Fibroblast of skin of back (primary cell): Measurements from ENCODE around the gene AP3M1.

Experiments used
- DNase-seq: peaks from one replicate; pipeline ENCODE4 v3.0.0-alpha.2; 2013

Gene AP3M1

DNA sequence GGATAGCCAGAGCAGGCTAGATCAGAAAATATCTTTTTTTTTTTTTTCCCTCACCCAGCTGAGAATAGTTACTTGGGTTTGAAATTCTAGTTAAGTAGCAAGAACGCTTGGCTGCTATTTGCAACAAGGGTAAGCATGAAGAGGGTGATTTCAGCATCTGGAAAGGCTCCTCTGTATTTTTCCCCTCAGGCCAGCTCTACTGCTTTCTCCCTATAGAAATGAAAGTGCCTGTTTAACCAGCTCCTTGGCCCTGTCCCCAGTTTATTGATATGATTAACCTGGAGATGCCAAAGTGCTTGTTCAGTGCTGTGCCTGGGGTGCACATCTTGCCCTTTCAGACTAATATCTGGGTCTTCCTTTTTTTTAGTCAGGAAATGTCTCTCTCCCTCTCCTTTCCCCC lies 37.1 kb downstream of the AP3M1 start:
- DNase-seq = no peak

GRCh38 chr10:74111799-74112198 lies 38.8 kb downstream of the AP3M1 start:
- no peak for DNase-seq

DNA sequence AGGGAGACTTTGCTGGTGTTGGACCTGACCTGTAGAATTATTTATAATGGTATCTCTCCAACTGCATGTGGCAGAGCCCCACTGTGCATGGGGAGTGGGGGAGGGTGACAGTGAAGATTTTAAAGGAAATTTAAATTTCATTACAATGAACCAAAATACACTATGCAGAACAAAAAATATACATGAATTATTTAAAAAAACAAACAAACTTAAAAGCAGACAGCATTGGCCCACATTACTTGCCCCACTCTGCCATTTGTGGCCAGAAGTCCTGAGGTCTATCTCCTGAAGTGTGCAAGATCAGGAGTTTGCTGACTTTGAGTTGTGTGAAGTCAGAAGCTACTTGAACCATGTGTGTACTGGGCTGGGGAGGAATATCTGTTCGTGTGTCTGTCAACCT lies 40.5 kb downstream of the AP3M1 start:
- DNase-seq = no peak

DNA sequence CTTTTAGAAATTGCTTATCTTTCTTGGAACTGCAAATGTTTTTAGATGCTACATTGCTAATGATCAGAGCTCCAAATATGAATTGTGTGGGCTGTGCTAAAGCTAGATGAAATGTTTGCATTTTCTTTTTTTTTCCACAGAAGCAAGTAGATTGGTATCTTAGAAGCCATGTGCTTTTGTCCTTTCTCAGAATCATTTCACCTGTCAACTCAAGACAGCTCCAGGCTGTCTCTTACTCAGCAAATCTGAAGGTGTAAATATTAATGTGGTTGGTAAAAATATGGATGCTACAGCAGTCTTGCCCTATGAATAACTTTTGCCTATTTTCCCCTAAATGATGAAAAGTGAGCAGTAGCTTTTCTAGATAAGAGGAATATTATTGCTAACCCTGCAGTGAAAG lies 41.2 kb downstream of the AP3M1 start:
- no peak for DNase-seq

DNA sequence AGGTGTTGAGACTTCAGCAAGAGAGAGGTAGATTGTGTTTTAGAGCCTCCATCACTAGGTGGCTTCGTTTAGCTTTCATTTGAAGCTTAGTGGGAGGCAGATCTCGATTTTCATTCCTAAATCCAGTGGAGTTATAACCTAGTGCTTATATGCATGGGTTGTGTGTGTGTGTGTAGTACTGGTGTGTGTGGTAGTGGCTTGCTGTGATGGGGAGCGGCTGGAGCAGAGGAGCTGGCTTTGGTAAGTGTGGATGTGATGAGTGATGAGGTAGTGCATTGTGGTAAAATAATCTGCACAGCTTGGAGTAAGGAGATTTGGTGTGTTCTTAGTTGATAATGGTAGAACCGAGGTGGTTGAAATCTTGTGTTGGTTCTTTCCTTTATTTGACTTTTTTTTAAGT lies 43.2 kb downstream of the AP3M1 start:
- no peak for DNase-seq

DNA sequence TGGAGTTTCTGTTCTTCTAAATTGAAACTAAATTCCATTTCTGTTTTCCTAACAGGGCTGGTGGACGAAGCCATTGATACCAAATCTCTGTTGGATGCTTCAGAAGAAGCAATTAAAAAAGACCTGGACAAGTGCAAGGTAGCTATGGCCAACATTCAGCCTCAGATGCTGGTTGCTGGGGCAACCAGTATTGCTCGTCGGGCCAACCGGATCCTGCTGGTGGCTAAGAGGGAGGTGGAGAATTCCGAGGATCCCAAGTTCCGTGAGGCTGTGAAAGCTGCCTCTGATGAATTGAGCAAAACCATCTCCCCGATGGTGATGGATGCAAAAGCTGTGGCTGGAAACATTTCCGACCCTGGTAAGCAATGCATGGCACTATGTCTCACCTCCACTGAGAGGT lies 45.6 kb downstream of the AP3M1 start:
- no peak for DNase-seq

GRCh38 chr10:74104480-74104879 lies 46.1 kb downstream of the AP3M1 start:
- DNase-seq = no peak

GRCh38 chr10:74103560-74104258 lies 46.9 kb downstream of the AP3M1 start:
- no peak for DNase-seq

DNA sequence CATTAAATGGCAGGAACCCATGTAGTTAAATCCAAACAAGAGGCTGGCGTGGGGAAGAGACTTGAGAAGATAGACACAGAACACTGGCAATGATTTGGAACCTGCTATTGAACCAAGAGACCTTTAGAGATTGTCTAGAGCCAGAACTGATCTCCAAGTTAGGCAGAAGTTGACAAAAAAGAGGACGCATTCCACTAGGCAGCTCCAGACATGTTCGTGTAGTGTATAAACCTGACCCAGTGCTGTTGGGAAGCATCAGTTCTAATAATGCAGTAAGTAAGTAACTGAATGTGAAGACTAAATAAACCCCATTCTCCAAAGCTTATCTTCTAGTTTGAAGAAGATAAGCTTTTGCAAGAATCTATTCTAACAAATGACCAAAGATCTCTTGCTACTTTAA lies 50.8 kb downstream of the AP3M1 start:
- no peak for DNase-seq

DNA sequence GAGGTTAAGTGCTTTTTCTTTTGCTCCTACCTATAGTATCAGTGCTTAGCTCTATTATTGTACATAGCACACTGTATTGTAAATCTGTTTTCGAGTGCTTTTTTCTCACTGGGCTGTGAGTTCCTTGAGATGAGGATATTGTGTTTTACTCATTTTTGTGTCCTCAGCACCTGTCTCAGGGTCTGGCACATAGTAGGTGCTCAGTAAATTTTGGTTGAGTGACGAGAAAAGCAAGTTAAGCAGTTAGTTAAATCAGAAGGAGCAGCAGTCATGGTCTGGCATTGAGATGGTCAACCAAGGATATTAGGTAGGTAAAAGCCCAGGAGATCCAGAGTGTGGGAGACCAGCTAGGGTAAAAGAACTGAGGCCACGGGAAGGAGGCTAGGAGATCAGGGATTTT lies 51.2 kb downstream of the AP3M1 start:
- no peak for DNase-seq

- no peak for DNase-seq
Measured at GRCh38 chr10:74097776-74098175, 52.9 kb downstream of the AP3M1 start.

DNA sequence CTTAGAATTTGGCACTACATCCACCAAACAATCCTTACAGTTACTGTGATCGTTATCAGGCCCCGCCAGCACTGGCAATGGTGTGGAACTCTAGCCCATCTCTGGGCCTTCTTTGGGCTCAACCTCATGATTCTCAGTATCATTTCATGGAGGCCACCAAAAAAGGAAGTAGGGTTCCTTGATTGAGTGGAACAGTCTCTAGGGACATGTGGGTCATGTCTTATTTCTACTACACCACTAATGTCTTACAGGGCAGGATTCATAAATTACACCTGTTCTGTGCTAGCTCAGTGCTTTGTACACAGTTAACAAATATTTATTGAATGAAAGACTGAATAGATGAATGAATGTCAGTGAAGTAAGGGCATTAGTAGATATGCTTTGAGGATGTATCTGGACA lies 53.9 kb downstream of the AP3M1 start:
- DNase-seq = no peak

DNA sequence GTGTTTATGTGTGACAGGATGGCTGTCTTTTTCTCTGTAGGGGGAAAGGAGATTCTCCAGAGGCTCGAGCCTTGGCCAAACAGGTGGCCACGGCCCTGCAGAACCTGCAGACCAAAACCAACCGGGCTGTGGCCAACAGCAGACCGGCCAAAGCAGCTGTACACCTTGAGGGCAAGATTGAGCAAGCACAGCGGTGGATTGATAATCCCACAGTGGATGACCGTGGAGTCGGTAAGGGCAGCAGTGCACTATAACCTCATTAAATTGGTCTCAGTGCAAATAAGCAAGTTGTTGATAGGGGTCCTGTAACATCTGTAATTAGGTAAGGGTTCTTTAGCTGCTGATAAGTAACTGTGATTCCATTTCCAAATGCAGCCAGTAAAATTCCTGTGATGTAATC lies 56.4 kb downstream of the AP3M1 start:
- DNase-seq = no peak

- DNase-seq = no peak
Measured at GRCh38 chr10:74093530-74094164, 57.0 kb downstream of the AP3M1 start.

GRCh38 chr10:74092372-74092771 lies 58.3 kb downstream of the AP3M1 start:
- DNase-seq = no peak

DNA sequence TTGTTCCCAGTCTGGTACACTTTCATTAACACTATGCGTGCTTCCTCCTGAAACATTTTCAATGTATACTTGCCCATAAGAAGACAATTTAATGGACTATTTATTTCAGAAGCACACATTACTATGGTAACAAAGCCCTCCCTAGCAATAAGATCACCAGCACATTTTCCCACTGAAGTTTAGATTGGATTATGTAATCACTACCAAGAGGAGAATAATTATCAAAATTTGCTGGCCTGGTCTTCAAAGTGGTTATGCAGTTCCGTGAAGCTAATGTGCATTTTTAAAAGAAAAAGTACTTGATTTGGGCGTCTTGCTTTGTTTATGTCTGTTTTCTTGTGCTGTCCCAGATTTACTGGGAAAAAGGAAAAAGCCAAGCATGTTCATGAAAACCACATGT lies 61.9 kb downstream of the AP3M1 start:
- no peak for DNase-seq

DNA sequence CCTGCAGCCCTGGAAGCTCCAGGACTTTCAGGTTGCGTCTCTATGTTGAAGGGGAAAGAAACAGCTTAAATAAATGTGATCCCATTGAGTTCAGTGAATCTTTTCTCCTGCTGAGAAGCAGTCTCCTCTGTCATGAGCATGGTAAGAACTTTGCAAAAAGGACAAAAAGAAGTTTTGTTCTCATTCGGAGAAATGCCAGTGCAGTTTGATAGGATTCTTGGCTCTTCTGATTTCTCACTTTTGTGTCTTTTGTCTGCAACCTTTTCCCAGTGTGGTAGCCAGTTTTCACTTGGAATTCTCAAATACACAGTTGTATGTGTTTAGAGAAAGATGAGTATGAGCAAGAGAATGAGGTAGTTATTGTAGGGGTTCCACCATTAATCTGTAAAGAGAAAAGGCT lies 64.3 kb downstream of the AP3M1 start:
- DNase-seq = no peak

DNA sequence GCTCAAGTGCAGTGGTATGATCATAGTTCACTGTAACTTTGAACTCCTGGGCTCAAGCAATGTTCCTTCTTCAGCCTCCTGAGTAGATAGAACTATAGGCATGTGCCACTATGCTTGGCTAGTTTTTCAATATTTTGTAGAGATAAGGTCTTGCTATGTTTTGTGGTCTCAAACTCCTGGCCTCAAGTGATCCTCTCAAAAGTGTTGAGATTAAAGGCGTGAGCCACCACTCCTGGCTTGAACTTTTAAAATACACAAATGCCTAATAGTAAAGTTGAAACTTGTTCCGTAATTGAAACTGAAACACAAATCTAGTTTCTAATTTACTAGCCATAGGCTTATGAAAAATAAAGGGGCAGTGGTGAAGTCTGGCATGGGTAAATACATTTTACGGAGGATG lies 65.7 kb downstream of the AP3M1 start:
- no peak for DNase-seq

DNA sequence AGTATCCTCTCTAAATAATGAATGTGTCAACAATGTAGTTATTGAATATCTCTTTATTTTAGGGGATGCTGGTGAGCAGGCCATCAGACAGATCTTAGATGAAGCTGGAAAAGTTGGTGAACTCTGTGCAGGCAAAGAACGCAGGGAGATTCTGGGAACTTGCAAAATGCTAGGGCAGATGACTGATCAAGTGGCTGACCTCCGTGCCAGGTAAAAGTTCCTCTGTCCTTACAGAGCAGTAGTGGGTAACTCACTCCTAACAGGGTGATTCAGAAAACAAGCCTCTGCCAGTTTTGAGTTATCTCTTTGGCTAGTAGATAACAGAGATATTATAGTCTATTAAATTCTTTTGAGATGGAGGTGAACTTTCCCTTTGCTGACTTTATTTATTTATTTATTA lies 67.3 kb downstream of the AP3M1 start:
- no peak for DNase-seq

DNA sequence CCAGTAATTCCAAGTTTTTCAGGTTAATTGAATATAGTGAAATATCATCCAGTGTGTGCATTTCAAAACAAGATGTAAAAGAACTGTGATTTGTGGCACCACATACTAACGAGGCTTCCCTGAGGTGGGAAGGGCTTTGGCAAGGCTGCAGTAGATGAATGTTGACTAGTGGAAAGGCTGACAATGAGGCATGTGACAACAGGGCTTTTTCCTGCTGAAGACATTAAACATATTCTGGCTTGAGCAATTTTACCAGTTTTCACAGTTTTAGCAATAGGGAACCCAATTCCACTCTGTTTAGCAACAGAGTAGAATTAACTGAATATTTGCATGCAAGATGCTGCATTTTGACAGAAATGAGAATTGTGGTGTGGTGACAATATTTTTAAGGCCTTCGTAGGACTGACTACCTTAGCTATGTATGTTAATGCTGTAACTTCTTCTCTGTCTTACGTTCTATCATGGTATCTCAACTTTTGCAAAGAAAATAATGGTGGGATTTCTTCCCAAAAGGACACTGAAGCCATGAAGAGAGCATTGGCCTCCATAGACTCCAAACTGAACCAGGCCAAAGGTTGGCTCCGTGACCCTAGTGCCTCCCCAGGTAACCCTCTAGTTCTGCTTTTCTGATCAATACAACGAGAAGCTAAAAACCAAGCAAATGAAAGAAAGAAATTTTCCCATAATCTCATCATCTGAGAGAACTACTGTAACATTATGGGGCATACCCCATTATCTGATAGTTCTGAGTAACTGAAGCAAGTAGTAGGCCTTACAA lies 68.5 kb downstream of the AP3M1 start:
- no peak for DNase-seq

- peak; percentile 58 for DNase-seq
Measured at GRCh38 chr10:74081192-74081803, 69.3 kb downstream of the AP3M1 start.

DNA sequence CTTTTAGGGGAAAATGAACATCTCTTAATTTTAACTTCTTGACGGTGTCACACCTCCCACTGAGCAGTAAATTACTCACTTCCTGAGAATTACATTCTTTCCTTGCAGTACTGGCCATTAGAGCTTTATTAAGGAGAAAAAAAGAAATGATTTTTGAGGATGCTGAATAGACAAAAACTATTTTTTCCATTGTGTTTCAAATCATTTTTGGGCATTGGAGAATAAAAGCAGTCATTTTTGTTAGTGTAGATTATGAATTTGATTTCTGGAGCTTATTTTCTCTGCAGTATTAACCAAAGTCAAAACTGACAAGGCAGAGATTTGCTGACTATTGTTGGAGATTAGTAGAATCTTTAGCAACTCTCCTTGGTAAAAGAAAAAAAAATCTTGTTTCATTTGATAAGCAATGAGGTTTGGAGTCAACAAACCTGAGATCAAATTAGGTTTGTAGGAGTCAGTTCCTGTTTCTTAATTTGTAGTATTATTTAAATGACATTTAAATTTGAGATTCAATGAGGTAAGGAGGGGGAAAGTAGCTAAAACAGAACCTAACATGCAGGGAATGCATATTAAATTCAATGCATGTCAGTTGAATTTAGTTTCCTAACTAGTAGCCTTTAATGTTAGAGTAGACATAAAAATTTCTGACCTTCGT lies 70.6 kb downstream of the AP3M1 start:
- peak; percentile 71 for DNase-seq
